Thyroid gland (tissue), 4 donors: ENCODE measurements around the gene SETD2.

Experiments used
- POLR2A ChIP-seq, 2 donors: fragments of 450-650 bp; IDR thresholded peaks; one replicate each; pipeline ENCODE4 v1.6.1; 2017; ENCODE audit warnings: antibody characterized with exemption in 2 of 2, mild to moderate bottlenecking in 2 of 2, moderate library complexity in 1 of 2
- TF ChIP-seq, protein P1 (sequence below), 6 experiments: fragments of 200-600 bp in 3 of 6; fragments of 450-650 bp in 3 of 6; sonication (generic) in 3 of 6; IDR thresholded peaks; one replicate each; pipeline ENCODE4 v1.5.1; 2016 to 2019; ENCODE audit warnings: antibody characterized with exemption in 6 of 6, mild to moderate bottlenecking in 2 of 6, inconsistent platforms in 1 of 6, moderate library complexity in 1 of 6

DNA sequence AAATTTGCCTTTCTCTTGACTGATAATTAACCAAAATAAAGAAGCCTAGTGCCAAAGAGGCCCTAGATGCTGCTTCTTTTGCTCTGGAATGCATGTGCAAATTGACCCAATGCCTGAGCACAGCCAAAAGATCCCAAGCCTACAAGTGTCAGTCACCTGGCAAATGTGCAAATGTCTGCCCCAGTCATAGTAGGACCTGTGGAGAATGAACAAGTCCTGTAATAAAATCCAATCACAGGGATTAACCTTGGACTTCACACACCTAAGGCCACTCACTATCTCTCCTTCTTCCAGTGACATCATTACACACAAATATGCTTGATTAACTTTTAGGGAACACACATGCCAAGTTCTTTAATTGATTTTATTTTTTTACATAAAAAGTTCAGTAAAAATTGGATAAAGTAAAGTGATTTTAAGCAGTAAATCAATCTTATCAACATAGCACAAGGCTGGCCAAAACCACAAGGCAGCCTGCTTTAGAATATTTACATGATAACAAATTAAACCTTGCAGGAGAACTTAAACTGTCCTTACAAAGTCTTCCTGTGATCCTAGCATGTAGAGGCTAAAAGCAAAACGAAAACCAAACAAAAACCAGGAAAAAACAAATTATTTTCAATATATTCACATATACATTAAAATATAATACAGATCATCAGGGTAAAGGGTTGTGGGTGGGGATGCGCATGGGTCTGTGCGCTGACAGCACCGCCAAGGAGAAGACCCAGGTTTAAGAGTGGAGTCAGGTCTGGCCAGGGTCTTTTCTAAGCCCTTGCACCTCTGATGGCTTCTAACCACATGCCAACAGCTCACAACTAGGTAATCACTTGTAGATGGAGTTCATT lies 147.6 kb downstream of the SETD2 start:
- TF ChIP-seq, protein P1, sequence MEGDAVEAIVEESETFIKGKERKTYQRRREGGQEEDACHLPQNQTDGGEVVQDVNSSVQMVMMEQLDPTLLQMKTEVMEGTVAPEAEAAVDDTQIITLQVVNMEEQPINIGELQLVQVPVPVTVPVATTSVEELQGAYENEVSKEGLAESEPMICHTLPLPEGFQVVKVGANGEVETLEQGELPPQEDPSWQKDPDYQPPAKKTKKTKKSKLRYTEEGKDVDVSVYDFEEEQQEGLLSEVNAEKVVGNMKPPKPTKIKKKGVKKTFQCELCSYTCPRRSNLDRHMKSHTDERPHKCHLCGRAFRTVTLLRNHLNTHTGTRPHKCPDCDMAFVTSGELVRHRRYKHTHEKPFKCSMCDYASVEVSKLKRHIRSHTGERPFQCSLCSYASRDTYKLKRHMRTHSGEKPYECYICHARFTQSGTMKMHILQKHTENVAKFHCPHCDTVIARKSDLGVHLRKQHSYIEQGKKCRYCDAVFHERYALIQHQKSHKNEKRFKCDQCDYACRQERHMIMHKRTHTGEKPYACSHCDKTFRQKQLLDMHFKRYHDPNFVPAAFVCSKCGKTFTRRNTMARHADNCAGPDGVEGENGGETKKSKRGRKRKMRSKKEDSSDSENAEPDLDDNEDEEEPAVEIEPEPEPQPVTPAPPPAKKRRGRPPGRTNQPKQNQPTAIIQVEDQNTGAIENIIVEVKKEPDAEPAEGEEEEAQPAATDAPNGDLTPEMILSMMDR (IDR thresholded peaks at IDR 0.05) = no peak
- no peak for TF ChIP-seq POLR2A (IDR thresholded peaks at IDR 0.05)
